Neural cell (in vitro differentiated cells): Measurements from ENCODE around the gene UMOD. TPM values are rescaled to one million over a fixed set of nuclear protein-coding genes. Genes with fewer than 3 reads are reported as not detected.

ENCODE experiments used
- H2AFZ ChIP-seq: fragments of 200-600, 300-800 bp; sonication (generic), shearing (Covaris generic); 2 replicates; pipeline ENCODE4 v1.6.0; 2014; ENCODE audit warnings: low read depth, mild to moderate bottlenecking, antibody characterized with exemption, low read length, moderate library complexity
- H3F3A ChIP-seq: fragments of 200-600 bp; shearing (Covaris generic); 2 replicates; pipeline ENCODE4 v1.6.1; 2016; ENCODE audit warnings: mild to moderate bottlenecking, moderate library complexity, mixed read lengths, antibody characterized with exemption, low read length; ENCODE audit not compliant: insufficient read depth, poor library complexity, severe bottlenecking
- H3K27ac ChIP-seq: fragments of 200-600, 300-800 bp; sonication (generic), shearing (Covaris generic); 2 replicates; pipeline ENCODE4 v1.5.1; 2014; ENCODE audit warnings: mild to moderate bottlenecking, low read length, moderate library complexity
- H3K27me3 ChIP-seq: fragments of 300-800, 200-600 bp; sonication (generic), shearing (Covaris generic); 2 replicates; pipeline ENCODE4 v1.6.0; 2014; ENCODE audit warnings: mild to moderate bottlenecking, low read depth, low read length, moderate library complexity; ENCODE audit not compliant: insufficient read depth
- H3K36me3 ChIP-seq: fragments of 300-800, 200-600 bp; sonication (generic), shearing (Covaris generic); 2 replicates; pipeline ENCODE4 v1.5.1; 2014; ENCODE audit warnings: mild to moderate bottlenecking, antibody characterized with exemption, low read length, moderate library complexity; ENCODE audit not compliant: insufficient read depth
- H3K4me2 ChIP-seq: fragments of 300-800, 200-600 bp; sonication (generic), shearing (Covaris generic); 2 replicates; pipeline ENCODE4 v1.6.0; 2014; ENCODE audit warnings: mild to moderate bottlenecking, low read length
- H3K4me3 ChIP-seq: fragments of 300-800, 200-600 bp; sonication (generic), shearing (Covaris generic); 2 replicates; pipeline ENCODE4 v1.5.1; 2014; ENCODE audit warnings: mild to moderate bottlenecking, low read length, moderate library complexity
- H3K79me2 ChIP-seq: fragments of 200-600 bp; shearing (Covaris generic); replicated peaks from 2 replicates; pipeline ENCODE4 v1.6.0; 2014; ENCODE audit warnings: mild to moderate bottlenecking, low read length, moderate library complexity; ENCODE audit not compliant: insufficient read depth
- H3K9ac ChIP-seq: fragments of 300-800, 200-600 bp; sonication (generic), shearing (Covaris generic); 2 replicates; pipeline ENCODE4 v1.6.1; 2016; ENCODE audit warnings: mild to moderate bottlenecking, low read length, mixed read lengths
- H3K9me2 ChIP-seq: fragments of 200-600 bp; shearing (Covaris generic); 2 replicates; pipeline ENCODE4 v1.6.1; 2016; ENCODE audit warnings: mild to moderate bottlenecking, low read length, mixed read lengths; ENCODE audit not compliant: insufficient read depth
- H3K9me3 ChIP-seq: fragments of 200-600, 300-800 bp; sonication (generic), shearing (Covaris generic); 2 replicates; pipeline ENCODE4 v1.6.1; 2016; ENCODE audit warnings: mild to moderate bottlenecking, mixed run types, low read length, moderate library complexity, mixed read lengths
- H4K20me1 ChIP-seq: fragments of 200-600 bp; shearing (Covaris generic); 2 replicates; pipeline ENCODE4 v1.6.1; 2016; ENCODE audit warnings: mild to moderate bottlenecking, mixed run types; ENCODE audit not compliant: insufficient read depth
- CTCF ChIP-seq: fragments of 450-650 bp; IDR thresholded peaks from 2 replicates; pipeline ENCODE4 v1.5.1; 2014; ENCODE audit warnings: antibody characterized with exemption, mild to moderate bottlenecking, moderate library complexity; ENCODE audit not compliant: poor library complexity, severe bottlenecking
- EP300 ChIP-seq: fragments of 450-650 bp; conservative IDR thresholded peaks from 2 replicates; pipeline ENCODE4 v1.6.1; 2014; ENCODE audit warnings: antibody characterized with exemption, mild to moderate bottlenecking, moderate library complexity; ENCODE audit not compliant: poor library complexity, severe bottlenecking
- EZH2 ChIP-seq: fragments of 200-600, 300-800 bp; shearing (Covaris generic), sonication (generic); IDR thresholded peaks from 2 replicates; pipeline ENCODE4 v1.6.1; 2014; ENCODE audit warnings: antibody characterized with exemption, low read length, borderline replicate concordance, mild to moderate bottlenecking; ENCODE audit not compliant: insufficient read depth, poor library complexity, severe bottlenecking
- MXI1 ChIP-seq: fragments of 450-650 bp; conservative IDR thresholded peaks from 2 replicates; pipeline ENCODE4 v1.6.1; 2014; ENCODE audit warnings: antibody characterized with exemption, mild to moderate bottlenecking; ENCODE audit not compliant: poor library complexity, severe bottlenecking
- POLR2AphosphoS5 ChIP-seq: IDR thresholded peaks from 2 replicates; pipeline ENCODE4 v1.6.1; 2012
- RAD21 ChIP-seq: fragments of 450-650 bp; conservative IDR thresholded peaks from 2 replicates; pipeline ENCODE4 v1.6.1; 2014; ENCODE audit warnings: antibody characterized with exemption, mild to moderate bottlenecking, moderate library complexity
- REST ChIP-seq: IDR thresholded peaks from 2 replicates; pipeline ENCODE4 v1.6.1; 2012; ENCODE audit warnings: borderline replicate concordance
- SMC3 ChIP-seq: fragments of 450-650 bp; conservative IDR thresholded peaks from 2 replicates; pipeline ENCODE4 v1.6.1; 2014; ENCODE audit warnings: antibody characterized with exemption, mild to moderate bottlenecking, moderate library complexity; ENCODE audit not compliant: poor library complexity
- TAF1 ChIP-seq: IDR thresholded peaks from 2 replicates; pipeline ENCODE4 v1.6.1; 2012; ENCODE audit warnings: low read depth
- polyA plus RNA-seq: library from polyadenylated mRNA; depleted of rRNA; stranded (reverse); fragments of >200 nt; gene quantifications from 2 replicates; pipeline ENCODE4 v1.2.3, GENCODE V29; 2014

Gene UMOD
- polyA plus RNA-seq, 1 donor from 2014 or later: not detected

GRCh38 chr16:20316715-20317114, 35.8 kb downstream of the UMOD start:
- Histone ChIP-seq H3K4me3 (no peak overlapping the region), H3F3A (no peaks in the 10 kb centered on the region), H3K27me3 (no peaks in the 10 kb centered on the region), H3K9me2 (no peaks in the 10 kb centered on the region), H3K27ac (no peak overlapping the region), H3K9me3 (no peaks in the 10 kb centered on the region), H4K20me1 (no peaks in the 10 kb centered on the region), H3K4me2 (no peak overlapping the region), H3K9ac (no peak overlapping the region), H3K36me3 (no peaks in the 10 kb centered on the region), H3K79me2 (no peaks in the 10 kb centered on the region), H2AFZ (no peak overlapping the region)
- TF ChIP-seq SMC3: no peak
- TF ChIP-seq MXI1: no peak
- no peak for TF ChIP-seq CTCF
- TF ChIP-seq RAD21: no peak
- no peak for TF ChIP-seq EZH2
- TF ChIP-seq POLR2AphosphoS5: no peak
- no peak for TF ChIP-seq REST
- TF ChIP-seq TAF1: no peak
- TF ChIP-seq EP300: no peak

- no peaks in the 10 kb centered on the region for H3F3A ChIP-seq
- TF ChIP-seq EZH2 (no peak), MXI1 (no peak), RAD21 (no peak), POLR2AphosphoS5 (no peak)
- no peaks in the 10 kb centered on the region for H3K9me2 ChIP-seq
- H3K4me2 ChIP-seq: no peak overlapping the region
- H3K27ac ChIP-seq: no peak overlapping the region
- no peaks in the 10 kb centered on the region for H3K27me3 ChIP-seq
- no peak overlapping the region for H3K9ac ChIP-seq
- no peak overlapping the region for H2AFZ ChIP-seq
- H3K79me2 ChIP-seq: no peaks in the 10 kb centered on the region
- H3K9me3 ChIP-seq: no peaks in the 10 kb centered on the region
- no peaks in the 10 kb centered on the region for H4K20me1 ChIP-seq
- H3K36me3 ChIP-seq: no peaks in the 10 kb centered on the region
- H3K4me3 ChIP-seq: no peak overlapping the region
These were observed 36.8 kb downstream of the UMOD start for GRCh38 chr16:20315764-20316163.

- H3K4me2 ChIP-seq: no peak overlapping the region
- H3K9ac ChIP-seq: no peak overlapping the region
- no peaks in the 10 kb centered on the region for H3K79me2 ChIP-seq
- no peaks in the 10 kb centered on the region for H3F3A ChIP-seq
- no peaks in the 10 kb centered on the region for H3K9me2 ChIP-seq
- H3K27me3 ChIP-seq: no peaks in the 10 kb centered on the region
- H3K36me3 ChIP-seq: no peaks in the 10 kb centered on the region
- no peak for TF ChIP-seq SMC3
- no peak for TF ChIP-seq POLR2AphosphoS5
- TF ChIP-seq REST: no peak
- no peak for TF ChIP-seq EP300
- no peak overlapping the region for H3K27ac ChIP-seq
- H3K4me3 ChIP-seq: no peak overlapping the region
- no peaks in the 10 kb centered on the region for H3K9me3 ChIP-seq
- H2AFZ ChIP-seq: no peak overlapping the region
- no peaks in the 10 kb centered on the region for H4K20me1 ChIP-seq
These were observed 37.9 kb downstream of the UMOD start for GRCh38 chr16:20314575-20314974.
